NCI-H187 treated with DMSO at 0.1 percent for 48 hours (cell line): Measurements from ENCODE around the gene ETDA.
"Not testable (repeated sequence)": the region's sequence is repeated elsewhere in the genome, so short reads cannot be mapped to it uniquely, and the experiment has no call there.

Source experiments
- DNase-seq: peaks from one replicate; lab custom pipeline; 2025; lab: John Stamatoyannopoulos, UW

ETDA gene

DNA sequence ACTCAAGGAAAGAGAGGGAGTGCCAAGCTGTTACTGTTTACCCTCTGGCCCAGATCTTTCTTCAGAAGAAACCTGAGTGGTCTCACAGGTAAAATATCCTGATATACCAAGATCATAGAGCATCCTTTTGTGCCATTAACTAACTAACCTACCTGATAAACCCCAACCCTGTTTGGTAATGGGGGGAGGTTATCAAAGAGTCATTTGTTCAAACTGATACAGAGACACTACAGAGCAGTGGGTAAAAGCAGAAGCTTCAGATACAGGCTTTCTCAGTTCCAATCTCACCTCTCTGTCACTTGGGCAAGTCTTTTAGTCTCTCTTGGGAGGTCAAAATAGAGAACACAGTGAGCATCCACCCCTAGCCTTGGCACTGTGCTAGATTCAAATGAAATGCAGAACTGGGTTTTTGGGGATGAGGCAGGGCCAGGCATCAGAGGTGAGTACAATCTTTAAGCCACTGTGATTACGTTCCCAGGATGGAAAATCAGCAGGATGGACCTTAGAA is at the start of gene ETDA:
TSS of gene ETDA (plus strand) at position 51 of the 508 bp plus-strand sequence. CDS start 1,216 bp downstream, outside the sequence.
- not testable (repeated sequence) for DNase-seq

DNA sequence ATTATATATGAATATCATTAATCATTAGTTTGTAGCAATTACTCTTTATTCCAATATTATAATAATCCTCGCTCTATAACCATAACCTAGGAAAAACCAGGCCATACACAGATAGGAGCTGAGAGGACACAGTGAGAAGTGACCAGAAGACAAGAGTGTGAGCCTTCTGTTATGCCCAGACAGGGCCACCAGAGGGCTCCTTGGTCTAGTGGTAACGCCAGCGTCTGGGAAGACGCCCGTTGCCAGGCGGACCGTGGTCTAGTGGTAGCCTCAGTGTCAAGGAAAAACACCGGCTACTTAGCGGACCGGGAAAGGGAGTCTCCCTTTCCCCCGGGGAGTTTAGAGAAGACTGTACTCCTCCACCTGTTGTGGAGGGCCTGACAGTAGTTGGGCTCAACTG is 45.4 kb upstream of the ETDA start:
- DNase-seq, result not testable (repeated sequence)

DNA sequence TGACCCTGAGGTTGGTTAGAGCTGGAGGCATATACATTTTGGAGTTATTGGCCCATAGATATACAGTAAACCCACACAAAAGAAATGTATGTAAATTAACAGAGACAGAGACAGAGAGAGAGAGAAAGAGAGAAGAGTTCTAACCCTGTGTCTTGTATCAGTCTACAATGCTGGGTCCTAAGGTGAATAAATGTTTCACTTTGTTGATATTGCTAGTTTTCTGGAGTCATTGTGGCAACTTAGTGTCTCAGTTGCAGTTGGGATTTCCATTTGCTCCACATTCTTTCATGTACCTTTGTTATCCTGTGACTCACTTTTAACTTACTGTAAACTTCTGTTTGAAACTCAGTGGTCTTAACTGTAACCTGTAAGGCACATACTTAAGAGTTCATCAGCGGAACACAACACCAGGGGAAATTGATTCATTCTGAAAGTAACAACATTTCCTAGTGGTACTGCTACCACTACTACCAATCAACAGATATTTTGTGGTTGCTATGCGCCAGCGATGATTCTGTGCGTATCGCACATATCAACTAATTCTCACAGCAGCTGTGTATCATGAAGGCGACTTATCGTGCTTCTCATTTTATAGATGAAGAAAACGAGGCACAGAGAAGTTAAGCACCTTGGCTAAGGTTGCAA is 38.5 kb upstream of the ETDA start:
- no peak for DNase-seq

DNA sequence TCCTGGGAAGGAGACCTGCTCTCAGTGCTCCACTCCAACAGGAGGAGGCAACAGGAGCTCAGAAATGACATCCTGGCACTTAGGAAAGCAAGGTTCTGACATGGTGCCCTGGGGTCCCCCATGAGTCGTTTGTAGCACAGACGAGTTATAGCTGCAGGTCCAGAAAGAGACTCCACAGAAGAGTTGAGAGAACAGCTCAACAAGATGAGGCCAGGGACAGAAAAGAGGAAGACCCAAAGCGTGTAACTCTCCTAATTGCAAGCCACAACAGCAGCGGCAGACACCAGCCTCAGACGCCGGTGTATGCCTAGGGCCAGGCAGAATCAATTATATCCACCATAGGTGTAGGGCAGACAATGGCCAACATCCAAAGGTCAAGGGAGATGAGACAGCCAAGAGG is 5.9 kb upstream of the ETDA start:
- not testable (repeated sequence) for DNase-seq

DNA sequence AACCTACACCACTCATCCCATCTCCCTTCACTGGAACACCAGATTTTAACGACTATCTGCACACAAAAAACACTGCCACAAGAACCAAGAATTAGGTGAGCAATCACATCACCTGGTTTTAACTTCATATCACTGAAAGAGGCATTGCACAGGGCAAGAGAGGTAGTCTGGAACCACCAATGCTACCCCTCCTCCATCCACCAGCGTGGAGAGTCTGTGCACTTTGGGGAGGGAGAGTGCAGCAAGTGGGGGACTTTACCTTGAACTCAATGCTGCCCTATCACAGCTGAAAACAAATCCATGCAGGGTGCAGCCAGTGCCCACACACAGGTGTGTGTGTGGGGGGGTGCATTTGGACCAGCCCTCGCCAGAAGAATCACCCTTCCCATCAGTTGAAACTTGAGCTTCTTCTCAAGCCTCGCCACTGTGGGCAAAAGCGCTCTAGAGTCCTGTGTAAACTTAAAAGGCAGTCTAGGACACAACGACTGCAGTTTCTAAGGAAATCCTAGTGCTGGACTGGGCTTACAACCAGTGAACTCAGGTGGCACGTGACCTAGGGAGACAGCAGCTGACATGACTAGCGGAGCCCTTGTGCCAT is 4.3 kb downstream of the ETDA start:
- not testable (repeated sequence) for DNase-seq

DNA sequence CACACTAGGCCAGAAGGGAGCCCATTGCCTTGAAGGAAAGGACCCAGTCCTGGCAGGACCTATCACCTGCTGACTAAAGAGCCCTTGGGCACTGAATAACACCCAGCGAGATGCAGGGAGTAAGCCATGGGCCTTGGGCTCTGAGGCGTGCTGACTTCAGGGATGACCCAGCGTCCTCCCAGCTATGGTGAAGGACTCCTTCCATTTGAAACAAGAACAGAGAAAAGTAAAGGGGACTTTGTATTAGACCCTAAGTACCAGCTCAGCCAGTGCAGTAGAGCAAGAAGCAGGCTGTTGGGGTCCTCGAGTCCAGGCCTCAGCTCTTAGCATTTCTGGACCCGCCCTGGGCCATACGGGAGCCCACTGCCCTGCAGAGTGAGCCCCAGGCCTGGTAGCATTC is 5.1 kb downstream of the ETDA start:
- DNase-seq, result no peak

DNA sequence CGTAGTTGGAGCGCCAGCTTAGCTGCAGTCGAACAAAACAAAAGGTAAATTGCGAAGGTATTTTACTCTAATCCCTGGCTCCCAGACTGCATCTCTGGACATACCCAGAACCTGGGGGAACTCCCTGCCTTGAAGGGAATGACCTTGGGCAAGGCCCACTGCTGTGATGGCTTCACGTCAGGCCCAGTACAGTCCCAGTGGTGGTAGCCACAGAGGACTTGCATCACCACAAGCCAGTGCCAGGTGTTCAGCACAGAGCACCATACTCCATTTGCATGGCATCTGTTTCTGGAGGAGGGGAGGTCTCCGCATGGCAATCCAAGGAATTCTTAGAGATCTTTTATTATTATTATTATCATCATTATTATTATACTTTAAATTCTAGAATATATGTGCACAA is 5.6 kb downstream of the ETDA start:
- no peak for DNase-seq

DNA sequence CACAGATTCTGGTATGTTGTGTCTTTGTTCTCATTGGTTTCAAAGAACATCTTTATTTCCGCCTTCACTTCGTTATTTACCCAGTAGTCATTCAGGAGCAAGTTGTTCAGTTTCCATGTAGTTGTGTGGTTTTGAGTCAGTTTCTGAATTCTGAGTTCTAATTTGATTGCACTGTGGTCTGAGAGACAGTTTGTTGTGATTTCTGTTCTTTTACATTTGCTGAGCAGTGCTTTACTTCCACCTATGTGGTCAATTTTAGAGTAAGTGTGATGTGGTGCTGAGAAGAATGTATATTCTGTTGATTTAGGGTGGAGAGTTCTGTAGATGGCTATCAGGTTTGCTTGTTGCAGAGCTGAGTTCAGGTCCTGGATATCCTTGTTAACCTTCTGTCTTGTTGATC is 9.1 kb downstream of the ETDA start:
- DNase-seq, result not testable (repeated sequence)

DNA sequence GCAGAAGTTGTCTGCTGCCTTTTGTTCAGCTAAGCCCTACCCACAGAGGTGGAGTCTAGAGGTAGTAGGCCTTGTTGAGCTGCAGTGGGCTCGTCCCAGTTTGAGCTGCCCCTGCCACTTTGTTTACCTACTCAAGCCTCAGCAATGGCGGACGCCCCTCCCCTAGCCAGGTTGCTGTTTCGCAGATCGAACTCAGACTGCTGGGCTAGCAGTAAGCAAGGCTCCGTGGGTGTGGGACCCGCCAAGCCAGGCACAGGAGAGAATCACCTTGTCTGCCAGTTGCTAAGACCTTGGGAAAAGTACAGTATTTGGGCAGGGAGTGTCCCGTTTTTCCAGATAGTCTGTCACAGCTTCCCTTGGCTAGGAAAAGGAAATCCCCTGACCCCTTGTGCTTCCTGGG is 11.5 kb downstream of the ETDA start:
- DNase-seq, result not testable (repeated sequence)

DNA sequence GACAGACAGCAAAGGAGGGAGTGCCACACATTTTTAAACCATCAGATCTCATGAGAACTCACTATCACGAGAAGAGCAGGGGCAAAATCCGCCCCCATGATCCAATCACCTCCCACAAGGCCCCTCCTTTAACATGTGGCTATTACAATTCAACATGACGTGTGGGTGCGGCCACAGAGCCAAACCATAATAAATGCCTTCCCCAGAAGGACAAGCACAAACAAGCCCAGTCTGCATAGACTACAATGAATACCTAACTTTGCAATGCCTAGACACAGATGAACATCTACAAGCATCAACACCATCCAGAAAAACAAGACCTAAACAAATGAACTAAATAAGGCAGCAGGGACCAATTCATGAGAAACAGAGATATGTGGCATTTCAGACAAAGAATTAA is 12.3 kb downstream of the ETDA start:
- no peak for DNase-seq

DNA sequence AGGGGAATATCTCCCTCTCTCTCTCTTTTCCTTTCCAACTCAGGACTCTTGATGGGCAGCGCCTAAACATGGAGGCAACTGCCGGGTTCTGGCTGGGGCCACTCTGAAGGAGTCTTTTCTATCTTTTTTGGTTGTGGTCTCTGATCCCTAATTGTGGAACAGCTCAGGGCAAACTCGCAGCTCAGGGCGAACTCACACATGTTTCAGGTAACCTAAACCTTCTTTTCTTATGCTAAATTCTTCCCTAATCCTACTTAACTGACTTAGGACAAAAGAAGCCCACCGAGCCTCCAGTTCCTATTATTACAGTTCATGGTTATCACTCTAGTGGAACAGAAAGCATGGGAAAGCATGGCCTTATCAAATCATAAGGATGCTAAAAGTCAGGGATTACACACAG is 21.3 kb downstream of the ETDA start:
- no peak for DNase-seq

DNA sequence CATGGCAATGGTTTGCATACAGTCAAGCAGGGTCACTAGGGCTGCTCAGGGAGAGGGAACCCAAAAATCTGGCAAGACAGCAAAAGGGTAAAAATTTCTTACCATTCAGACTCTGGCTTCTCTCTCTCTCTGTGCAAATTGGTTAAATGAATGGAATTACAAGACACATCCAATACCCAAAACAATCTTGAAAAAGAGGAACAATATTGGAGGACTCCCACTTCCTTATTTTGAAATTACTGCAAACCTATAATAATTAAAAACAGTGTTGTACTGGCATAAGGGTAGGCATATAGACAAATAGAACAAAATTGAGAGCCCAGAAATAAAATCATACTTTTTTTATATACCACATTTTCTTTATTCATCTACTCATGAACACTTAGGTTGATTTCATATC is 24.1 kb downstream of the ETDA start:
- DNase-seq, result no peak

DNA sequence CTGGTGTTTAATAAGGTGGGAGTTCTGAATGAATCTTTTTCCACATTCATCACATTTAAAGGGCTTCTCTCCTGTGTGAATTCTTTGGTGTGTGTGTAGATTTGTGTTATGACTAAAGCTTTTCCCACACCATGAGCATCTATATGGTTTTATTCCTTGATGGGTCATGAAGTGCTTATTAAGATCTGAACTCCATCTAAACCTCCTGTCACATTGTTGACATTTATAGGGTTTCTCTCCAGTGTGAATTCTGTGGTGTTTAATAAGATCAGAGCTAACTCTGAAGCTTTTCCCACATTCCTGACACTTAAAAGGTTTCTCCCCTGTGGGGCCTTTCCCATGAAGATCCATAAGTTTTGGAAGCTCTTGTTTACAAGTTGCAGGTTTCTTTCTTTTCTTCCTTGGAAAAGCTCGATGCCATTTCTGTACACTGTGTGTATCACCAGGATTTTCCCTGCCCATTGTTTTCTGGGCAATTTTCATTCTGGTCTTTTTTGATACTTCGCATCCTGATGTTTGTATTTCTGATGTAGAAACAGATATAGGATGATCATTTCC is 35.5 kb downstream of the ETDA start:
- DNase-seq, result no peak

DNA sequence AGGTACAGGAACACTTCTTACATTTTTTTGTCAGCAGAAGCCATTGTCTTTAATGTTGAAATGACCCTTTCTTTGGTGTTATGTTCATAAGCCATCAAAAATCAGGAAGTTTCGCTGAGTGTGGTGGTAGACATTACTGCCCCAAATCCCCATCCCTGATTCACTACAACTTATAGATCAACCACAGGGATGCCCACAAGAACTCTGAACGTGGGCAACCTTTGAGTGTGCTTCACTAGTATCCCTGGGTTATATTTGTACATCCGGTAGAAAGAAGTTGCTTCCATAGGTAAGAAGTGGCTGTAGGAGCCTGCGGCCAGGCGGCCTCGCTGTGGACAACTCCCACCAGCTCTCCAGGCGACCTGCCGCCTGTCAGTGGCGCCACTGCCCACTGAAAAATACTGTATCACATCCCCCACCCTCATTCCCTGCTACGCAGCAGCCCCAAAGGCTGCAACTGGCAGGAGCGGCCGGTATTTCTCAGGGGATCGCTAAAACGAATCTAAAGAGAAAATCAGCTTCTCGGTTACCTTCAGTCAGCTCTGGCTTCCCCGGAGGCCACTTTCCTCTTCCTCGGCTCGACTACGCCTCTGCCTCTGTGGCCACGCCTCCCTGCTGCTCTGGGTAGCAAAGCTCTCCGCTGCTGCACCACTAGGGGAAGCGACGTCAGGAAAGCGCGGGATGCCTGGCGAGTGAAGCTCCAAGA is 43.5 kb downstream of the ETDA start:
- DNase-seq, result no peak

DNA sequence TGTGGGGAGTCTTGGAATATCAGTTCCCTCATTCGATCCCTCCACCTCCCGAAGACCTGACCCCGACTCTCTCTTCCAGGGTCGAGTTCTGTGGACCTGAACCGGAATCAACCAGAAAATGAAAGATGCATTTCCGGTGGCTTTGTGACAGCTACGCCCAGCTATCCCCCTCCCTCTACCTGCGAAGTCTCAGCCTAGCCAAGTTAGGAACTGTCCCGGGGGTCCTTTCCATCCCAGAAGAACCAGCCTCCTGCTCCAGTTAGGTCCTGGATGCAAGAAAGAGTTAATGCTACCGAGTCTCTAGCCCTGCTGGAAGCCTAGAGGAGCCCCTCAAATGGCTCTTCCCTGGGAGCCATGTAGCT is 44.1 kb downstream of the ETDA start:
- DNase-seq, result no peak

DNA sequence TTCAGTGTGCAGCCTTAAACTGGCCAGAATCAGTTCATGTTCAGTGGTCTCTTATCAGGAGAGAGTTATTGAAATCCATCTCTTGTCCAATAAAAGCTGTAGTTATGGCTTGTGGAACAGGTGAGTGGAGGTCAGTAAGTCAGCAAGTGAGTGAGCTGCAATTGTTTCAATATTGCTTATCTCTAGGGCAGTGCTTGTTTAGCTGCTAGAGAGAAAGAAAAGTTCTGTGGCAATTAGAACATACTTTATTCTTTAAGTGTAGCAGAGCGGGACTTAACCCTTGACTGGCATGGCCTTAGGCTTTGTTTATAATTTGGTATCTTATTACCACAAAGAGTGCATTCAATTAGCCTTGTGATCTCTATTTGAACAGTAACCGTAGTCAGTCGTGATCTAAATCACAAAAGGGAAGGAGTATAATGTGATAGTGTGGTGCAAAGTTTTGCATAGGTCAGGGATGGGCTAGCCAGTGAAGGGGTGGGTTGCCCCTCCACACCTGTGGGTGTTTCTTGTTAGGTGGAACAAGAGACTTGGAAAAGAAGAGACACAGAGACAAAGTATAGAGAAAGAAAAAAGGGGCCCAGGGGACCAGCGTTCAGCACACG is 50.5 kb downstream of the ETDA start:
- no peak for DNase-seq
